Ishikawa (cell line): Measurements from ENCODE around the gene HDAC6.
A peak's percentile ranks its signal among the peaks of the same experiment; 100 is the strongest.

Source experiments
- CEBPB ChIP-seq: IDR thresholded peaks from 2 replicates; pipeline ENCODE4 v1.6.1; 2012
- CREB1 ChIP-seq: IDR thresholded peaks from 2 replicates; pipeline ENCODE4 v1.6.1; 2012; ENCODE audit warnings: low read depth
- EGR1 ChIP-seq: IDR thresholded peaks from 2 replicates; pipeline ENCODE4 v1.6.1; 2012
- EP300 ChIP-seq: IDR thresholded peaks from 2 replicates; pipeline ENCODE4 v1.6.1; 2012; ENCODE audit warnings: borderline replicate concordance
- FOXM1 ChIP-seq: IDR thresholded peaks from 2 replicates; pipeline ENCODE4 v1.6.1; 2012; ENCODE audit warnings: low read depth, borderline replicate concordance
- NFIC ChIP-seq: IDR thresholded peaks from 2 replicates; pipeline ENCODE4 v1.6.1; 2012
- RAD21 ChIP-seq: IDR thresholded peaks from 2 replicates; pipeline ENCODE4 v1.6.1; 2012; ENCODE audit warnings: low read depth
- TAF1 ChIP-seq: IDR thresholded peaks from 2 replicates; pipeline ENCODE4 v1.6.1; 2012; ENCODE audit warnings: low read depth, mild to moderate bottlenecking
- TCF12 ChIP-seq: IDR thresholded peaks from 2 replicates; pipeline ENCODE4 v1.6.1; 2012; ENCODE audit warnings: low read depth
- TEAD4 ChIP-seq: IDR thresholded peaks from 2 replicates; pipeline ENCODE4 v1.6.1; 2012
- YY1 ChIP-seq: IDR thresholded peaks from 2 replicates; pipeline ENCODE4 v1.6.1; 2012; ENCODE audit warnings: low read depth
- ZBTB7A ChIP-seq: IDR thresholded peaks from 2 replicates; pipeline ENCODE4 v1.6.1; 2012; ENCODE audit warnings: low read depth
- TF ChIP-seq, protein P1 (sequence below): IDR thresholded peaks from 2 replicates; pipeline ENCODE4 v1.6.1; 2012
- TF ChIP-seq, protein P2 (sequence below): IDR thresholded peaks from 2 replicates; pipeline ENCODE4 v1.6.1; 2012
- TF ChIP-seq, protein P3 (sequence below): IDR thresholded peaks from 2 replicates; pipeline ENCODE4 v1.6.1; 2012; ENCODE audit warnings: low read depth, mild to moderate bottlenecking

HDAC6 gene

DNA sequence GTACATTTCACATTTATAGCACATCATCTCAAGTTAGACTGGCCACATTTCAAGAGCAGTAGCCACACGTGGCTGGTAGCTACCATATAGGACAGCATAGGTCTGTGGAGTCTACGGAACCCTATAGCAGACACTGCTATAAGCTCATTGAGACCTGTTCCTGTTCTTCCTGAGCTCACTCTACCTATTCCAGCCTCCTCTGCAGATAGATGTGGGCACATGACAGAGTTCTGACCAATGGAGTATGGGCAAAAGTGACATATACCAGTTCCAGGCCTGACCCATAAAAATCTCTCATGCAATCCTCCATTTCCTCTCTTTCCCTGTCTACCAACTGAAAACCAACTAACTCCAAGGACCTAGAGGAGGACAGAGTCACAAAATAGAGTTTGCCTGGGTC lies 3.5 kb upstream of the HDAC6 start:
- TF ChIP-seq RAD21 (no peak), FOXM1 (no peak), NFIC (no peak), CEBPB (no peak), YY1 (no peak)

DNA sequence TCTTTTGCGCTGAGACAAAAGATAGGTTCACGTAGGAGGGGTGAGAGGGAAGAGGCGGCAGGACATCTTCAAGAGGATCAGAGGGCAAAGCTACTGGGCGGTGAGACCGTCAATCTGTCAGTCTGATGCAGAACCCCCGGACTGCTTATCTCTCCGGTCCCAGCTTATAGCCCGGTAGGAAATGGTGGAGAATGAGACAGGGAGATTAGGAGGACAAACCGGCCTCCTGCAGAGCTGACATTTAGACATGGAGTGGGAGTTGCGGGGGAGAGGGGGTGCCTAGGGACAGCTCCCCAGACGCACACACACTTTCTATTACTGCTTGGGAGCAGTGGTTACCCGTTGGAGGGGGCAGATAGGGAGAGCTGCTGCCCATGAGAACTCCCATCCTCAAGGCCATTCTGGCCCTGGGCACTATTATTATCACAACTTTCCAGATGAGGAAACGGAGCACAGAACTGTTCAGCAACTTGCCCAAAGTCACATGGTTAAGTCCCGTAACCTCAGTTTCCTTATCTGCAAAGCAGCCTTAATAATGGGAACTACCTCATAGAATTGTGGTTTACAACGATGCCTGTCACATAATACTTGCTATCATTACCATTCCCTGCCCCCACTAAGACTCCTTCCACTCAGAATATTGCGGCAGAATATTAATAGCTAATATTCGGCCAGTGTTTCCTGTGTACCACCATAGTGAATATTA lies 1.1 kb upstream of the HDAC6 start:
- TF ChIP-seq, protein P1, sequence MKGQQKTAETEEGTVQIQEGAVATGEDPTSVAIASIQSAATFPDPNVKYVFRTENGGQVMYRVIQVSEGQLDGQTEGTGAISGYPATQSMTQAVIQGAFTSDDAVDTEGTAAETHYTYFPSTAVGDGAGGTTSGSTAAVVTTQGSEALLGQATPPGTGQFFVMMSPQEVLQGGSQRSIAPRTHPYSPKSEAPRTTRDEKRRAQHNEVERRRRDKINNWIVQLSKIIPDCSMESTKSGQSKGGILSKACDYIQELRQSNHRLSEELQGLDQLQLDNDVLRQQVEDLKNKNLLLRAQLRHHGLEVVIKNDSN: no peak
- TF ChIP-seq NFIC: no peak
- TF ChIP-seq, protein P2, sequence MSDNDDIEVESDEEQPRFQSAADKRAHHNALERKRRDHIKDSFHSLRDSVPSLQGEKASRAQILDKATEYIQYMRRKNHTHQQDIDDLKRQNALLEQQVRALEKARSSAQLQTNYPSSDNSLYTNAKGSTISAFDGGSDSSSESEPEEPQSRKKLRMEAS: no peak
- no peak for TF ChIP-seq EP300
- TF ChIP-seq EGR1: no peak
- no peak for TF ChIP-seq TCF12
- no peak for TF ChIP-seq TEAD4
- TF ChIP-seq RAD21: no peak
- no peak for TF ChIP-seq ZBTB7A
- no peak for TF ChIP-seq TAF1
- TF ChIP-seq, protein P3, sequence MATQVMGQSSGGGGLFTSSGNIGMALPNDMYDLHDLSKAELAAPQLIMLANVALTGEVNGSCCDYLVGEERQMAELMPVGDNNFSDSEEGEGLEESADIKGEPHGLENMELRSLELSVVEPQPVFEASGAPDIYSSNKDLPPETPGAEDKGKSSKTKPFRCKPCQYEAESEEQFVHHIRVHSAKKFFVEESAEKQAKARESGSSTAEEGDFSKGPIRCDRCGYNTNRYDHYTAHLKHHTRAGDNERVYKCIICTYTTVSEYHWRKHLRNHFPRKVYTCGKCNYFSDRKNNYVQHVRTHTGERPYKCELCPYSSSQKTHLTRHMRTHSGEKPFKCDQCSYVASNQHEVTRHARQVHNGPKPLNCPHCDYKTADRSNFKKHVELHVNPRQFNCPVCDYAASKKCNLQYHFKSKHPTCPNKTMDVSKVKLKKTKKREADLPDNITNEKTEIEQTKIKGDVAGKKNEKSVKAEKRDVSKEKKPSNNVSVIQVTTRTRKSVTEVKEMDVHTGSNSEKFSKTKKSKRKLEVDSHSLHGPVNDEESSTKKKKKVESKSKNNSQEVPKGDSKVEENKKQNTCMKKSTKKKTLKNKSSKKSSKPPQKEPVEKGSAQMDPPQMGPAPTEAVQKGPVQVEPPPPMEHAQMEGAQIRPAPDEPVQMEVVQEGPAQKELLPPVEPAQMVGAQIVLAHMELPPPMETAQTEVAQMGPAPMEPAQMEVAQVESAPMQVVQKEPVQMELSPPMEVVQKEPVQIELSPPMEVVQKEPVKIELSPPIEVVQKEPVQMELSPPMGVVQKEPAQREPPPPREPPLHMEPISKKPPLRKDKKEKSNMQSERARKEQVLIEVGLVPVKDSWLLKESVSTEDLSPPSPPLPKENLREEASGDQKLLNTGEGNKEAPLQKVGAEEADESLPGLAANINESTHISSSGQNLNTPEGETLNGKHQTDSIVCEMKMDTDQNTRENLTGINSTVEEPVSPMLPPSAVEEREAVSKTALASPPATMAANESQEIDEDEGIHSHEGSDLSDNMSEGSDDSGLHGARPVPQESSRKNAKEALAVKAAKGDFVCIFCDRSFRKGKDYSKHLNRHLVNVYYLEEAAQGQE: no peak
- TF ChIP-seq CEBPB: no peak
- no peak for TF ChIP-seq FOXM1
- TF ChIP-seq YY1: no peak
- no peak for TF ChIP-seq CREB1

DNA sequence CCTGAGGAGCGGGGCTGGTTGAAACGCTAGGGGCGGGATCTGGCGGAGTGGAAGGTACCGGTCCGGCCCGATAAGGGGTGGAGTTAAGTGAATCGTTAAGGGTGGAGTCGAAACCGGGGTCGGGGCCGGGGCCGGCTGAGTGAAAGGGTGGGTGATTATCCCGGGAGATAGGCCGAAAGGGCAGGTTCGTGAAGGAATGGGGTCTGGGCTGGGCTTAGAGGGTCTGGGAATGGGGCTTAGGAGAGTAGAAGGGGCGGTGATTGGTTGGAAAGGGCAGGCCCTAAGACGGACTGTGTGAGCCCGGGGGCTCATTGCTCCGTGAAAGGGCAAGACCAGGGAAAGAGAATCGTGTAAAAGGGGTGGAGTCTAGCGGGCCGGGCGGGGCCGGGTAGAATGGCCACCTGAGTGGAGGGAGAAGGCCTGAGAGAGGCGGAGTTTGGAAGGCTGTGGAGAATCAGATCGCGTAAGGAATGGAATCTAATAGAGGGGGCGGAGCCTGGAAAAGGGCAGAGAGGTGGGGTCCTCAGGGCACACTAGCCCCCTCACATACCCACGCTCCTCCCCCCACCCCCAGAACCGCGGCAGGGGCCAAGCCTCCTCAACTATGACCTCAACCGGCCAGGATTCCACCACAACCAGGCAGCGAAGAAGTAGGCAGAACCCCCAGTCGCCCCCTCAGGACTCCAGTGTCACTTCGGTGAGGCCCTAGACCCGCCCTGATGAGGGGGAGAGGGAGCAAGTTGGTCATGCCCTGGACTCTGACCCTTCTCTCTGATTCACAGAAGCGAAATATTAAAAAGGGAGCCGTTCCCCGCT lies 430 bp downstream of the HDAC6 start:
- TF ChIP-seq ZBTB7A (peak; percentile 87), EP300 (no peak)

DNA sequence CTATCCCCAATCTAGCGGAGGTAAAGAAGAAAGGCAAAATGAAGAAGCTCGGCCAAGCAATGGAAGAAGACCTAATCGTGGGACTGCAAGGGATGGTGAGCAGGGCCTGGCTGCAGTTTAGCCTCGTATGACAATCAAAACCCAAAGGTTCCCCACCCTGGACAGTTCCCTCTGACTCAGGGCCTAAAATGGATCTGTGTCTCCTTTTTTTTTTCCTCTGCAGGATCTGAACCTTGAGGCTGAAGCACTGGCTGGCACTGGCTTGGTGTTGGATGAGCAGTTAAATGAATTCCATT lies 986 bp downstream of the HDAC6 start:
- TF ChIP-seq, protein P3: peak; percentile 60
- TF ChIP-seq, protein P2: no peak

DNA sequence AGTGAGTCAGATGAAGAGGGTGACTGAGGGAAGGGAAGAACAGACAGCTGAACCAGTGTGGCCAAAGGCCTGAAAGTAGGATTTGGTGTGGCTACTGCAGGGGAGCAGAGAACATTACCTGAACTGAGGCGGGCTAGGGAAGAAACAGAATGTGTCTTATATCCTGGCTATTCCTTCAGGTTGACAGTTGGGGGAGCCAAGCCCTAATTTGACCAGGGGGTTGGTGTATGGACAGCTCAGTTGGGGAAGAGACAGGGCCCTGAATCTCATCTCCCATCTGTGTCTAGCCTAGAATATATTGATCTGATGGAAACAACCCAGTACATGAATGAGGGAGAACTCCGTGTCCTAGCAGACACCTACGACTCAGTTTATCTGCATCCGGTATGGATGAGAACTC lies 4.2 kb downstream of the HDAC6 start:
- TF ChIP-seq CEBPB: no peak

- TF ChIP-seq YY1: no peak
- no peak for TF ChIP-seq EP300
- no peak for TF ChIP-seq CREB1
- no peak for TF ChIP-seq CEBPB
- no peak for TF ChIP-seq ZBTB7A
- TF ChIP-seq, protein P3: no peak
- TF ChIP-seq TCF12: no peak
- no peak for TF ChIP-seq TEAD4
- no peak for TF ChIP-seq RAD21
- TF ChIP-seq NFIC: no peak
- TF ChIP-seq, protein P1: no peak
Measured at GRCh38 chrX:48813644-48814043, 11.8 kb downstream of the HDAC6 start.
